ENCODE data around the gene RAB7B. TPM values are rescaled to one million over a fixed set of nuclear protein-coding genes. Genes with fewer than 3 reads are reported as not detected.
"Not testable (repeated sequence)": the region's sequence is repeated elsewhere in the genome, so short reads cannot be mapped to it uniquely, and the experiment has no call there.

The RAB7B gene
- total RNA-seq, 1 donor from 2014 or later, result 5.1 TPM

GRCh38 chr1:206002160-206002559, 1.0 kb downstream of the RAB7B start:
- DNase-seq (ENCODE audit: low spot score) (peak; percentile 38), ATAC-seq (no peak)
- intact Hi-C loops (cut with DNase I), result no loop called here

GRCh38 chr1:206001476-206001888, 1.7 kb downstream of the RAB7B start:
- ATAC-seq, result peak; percentile 78
- peak; percentile 58 for DNase-seq (ENCODE audit: low spot score)
- intact Hi-C loops (cut with DNase I), result no loop called here

GRCh38 chr1:206000641-206001339, 2.4 kb downstream of the RAB7B start:
- peak; percentile 38 for DNase-seq (ENCODE audit: low spot score)
- intact Hi-C loops (cut with DNase I), result no loop called here
- ATAC-seq, result no peak

- ATAC-seq (no peak), DNase-seq (ENCODE audit: low spot score) (peak; percentile 40)
- intact Hi-C loops (cut with DNase I), result no loop called here
These were observed 4.5 kb downstream of the RAB7B start for GRCh38 chr1:205998457-205999241.

DNA sequence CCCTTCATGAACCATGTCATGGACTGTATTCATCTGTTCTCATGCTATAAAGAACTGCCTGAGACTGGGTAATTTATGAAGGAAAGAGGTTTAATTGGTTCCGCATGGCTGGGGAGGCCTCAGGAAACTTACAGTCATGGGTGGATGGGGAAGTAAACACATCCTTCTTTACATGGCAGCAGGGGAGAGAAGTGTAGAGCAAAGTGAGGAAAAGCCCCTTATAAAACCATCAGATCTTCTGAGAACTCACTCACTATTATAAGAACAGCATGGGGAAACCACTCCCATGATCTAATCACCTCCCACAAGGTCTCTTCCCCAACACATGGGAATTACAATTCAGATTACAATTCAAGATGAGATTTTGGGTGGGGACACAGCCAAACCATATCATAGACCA, 6.6 kb downstream of the RAB7B start:
- intact Hi-C loops (cut with DNase I); DNase-seq (ENCODE audit: low spot score); ATAC-seq: not testable (repeated sequence)

- intact Hi-C loops (cut with DNase I), result no loop called here
- peak; percentile 81 for DNase-seq (ENCODE audit: low spot score)
- peak; percentile 83 for ATAC-seq
These were observed 8.8 kb downstream of the RAB7B start for GRCh38 chr1:205994346-205994745.

DNA sequence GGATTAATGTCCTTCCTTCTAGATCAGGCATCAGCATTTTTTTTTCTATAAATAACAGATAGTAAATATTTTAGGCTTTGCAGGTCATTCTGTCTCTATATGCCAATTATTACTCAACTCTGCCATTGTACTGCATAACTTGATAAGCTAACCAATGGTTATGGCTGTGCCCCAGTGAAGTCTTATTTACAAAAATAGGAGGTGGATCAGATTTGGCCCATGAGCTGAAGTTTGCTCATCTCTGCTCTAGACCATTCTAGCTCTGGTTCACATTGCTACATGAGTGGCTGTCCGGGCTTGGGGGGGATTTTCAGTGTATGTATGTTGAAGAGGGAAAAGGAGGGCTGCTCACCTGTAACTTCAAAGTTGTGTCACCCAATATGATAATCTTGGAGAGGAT, 10.1 kb downstream of the RAB7B start:
- no peak for ATAC-seq

GRCh38 chr1:205992218-205992882, 10.8 kb downstream of the RAB7B start:
- DNase-seq (ENCODE audit: low spot score) (no peak), ATAC-seq (no peak)
- intact Hi-C loops (cut with DNase I), result no loop called here

More for the DNA sequence above, 10.1 kb downstream of the RAB7B start:
- peak; percentile 9 for DNase-seq (ENCODE audit: low spot score)
- intact Hi-C loops (cut with DNase I), result no loop called here

GRCh38 chr1:205991237-205991636, 12.0 kb downstream of the RAB7B start:
- intact Hi-C loops (cut with DNase I), result no loop called here
- DNase-seq (ENCODE audit: low spot score) (no peak), ATAC-seq (no peak)

DNA sequence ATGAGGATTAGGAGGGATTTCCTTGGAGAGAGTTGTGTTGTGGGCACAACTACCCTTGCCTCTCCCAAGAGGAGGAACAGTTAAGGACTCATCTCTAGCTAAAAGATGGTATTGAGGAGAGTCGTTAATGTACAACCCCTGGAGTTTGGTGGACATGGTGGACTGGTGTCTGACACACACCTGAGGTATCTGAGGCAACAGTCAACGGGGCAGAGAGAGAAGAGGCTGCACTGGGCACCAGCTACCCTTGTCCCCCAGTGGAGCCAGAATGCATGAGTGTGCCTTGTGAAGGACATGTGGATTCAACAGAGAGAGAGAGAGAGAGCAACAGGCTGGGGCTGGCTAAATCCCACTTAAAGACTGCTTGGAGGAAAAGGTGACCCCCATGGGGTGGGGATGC, 13.0 kb downstream of the RAB7B start:
- ATAC-seq (no peak), DNase-seq (ENCODE audit: low spot score) (no peak)
- intact Hi-C loops (cut with DNase I), result no loop called here

DNA sequence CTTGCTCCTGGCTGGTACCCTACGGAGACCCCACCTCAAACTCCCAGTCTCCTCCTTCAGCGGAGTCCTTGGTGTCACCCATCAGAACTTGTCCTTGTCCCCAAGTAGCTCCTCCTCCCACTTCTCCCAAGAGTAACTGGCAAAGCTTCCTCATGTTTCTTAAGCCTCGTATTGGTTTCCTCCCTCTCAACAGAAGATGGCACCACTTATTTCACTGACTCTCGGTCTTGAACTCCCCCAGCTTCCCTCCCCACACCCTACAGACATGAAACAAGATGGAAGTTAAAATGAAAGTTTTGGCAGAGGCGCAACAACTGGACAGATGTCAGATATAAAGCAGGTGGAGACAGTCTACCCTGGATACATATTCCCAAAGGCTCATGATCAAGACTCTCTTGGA, 13.4 kb downstream of the RAB7B start:
- intact Hi-C loops (cut with DNase I), result no loop called here
- no peak for ATAC-seq
- DNase-seq (ENCODE audit: low spot score), result no peak

- intact Hi-C loops (cut with DNase I), result no loop called here
- DNase-seq (ENCODE audit: low spot score) (no peak), ATAC-seq (no peak)
These were observed 14.6 kb downstream of the RAB7B start for GRCh38 chr1:205988585-205988995.

DNA sequence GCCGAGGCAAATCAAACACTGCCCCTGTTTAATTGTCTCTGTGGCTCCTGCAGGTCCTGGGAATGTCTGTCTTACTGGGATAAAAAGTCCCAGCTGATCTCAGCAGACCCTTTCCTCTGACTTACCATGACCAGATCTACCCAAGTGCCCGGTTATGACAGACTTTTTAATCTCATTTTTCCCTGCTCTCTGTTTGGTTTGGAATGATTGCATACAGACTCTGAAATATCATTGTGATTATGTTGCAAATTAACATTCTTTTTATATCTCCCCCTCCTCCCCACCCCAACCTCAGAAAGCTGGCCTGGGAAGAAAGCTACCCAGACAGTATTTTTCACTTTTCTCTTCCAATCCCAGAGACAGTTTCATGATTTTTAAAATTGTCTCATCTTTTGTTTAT, 16.3 kb downstream of the RAB7B start:
- ATAC-seq (no peak), DNase-seq (ENCODE audit: low spot score) (no peak)
- intact Hi-C loops (cut with DNase I), result no loop called here

DNA sequence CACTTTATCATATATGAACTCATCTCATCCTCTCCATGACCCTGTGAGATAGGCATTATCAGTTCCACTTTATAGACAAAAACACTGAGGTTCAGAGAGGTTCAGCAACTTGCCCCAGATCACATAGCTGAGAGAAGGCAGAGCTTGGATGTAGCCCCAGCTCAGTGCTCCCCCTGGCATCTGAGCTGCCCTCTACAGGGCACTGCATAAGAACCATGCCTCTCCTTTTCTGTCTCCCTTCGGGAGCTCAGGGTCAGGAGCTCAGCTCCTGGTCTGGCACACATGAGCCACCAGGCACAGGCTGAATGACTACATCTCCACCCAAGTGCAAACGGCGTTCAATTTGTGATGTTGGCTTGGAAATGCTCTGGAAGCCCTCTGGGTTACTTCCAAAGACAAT, 16.9 kb downstream of the RAB7B start:
- ATAC-seq (no peak), DNase-seq (ENCODE audit: low spot score) (no peak)
- intact Hi-C loops (cut with DNase I), result no loop called here

DNA sequence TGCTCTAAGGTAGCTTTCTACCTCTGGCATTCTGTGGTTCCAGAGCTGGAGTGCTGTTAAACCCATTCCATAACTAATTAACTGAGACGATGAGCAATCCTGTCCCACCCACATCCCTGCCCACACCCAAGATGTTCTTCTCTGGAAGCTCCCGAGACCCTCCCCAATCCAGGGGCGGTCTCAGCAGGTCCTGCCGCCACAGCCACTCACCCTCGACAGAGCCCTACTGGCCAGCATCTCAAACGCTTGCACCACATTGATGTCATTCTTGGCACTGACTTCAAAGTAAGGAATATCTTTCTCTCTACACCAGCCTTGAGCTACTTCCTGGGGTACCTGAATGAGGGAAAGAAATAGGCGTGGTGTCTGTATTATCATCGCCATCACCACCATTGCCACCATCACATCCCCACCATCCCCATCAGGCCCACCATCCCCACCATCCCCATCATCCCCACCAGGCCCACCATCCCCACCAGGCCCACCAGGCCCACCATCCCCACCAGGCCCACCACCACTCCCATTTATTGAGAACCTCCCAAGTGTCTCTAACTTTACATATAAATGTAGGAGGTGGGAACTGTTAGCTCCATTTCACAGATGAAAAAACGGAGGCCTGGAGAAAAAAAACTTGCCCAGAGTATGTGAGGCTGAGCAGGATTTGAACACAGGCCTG, 17.7 kb downstream of the RAB7B start:
- intact Hi-C loops (cut with DNase I), result no loop called here
- ATAC-seq, result no peak
- no peak for DNase-seq (ENCODE audit: low spot score)

DNA sequence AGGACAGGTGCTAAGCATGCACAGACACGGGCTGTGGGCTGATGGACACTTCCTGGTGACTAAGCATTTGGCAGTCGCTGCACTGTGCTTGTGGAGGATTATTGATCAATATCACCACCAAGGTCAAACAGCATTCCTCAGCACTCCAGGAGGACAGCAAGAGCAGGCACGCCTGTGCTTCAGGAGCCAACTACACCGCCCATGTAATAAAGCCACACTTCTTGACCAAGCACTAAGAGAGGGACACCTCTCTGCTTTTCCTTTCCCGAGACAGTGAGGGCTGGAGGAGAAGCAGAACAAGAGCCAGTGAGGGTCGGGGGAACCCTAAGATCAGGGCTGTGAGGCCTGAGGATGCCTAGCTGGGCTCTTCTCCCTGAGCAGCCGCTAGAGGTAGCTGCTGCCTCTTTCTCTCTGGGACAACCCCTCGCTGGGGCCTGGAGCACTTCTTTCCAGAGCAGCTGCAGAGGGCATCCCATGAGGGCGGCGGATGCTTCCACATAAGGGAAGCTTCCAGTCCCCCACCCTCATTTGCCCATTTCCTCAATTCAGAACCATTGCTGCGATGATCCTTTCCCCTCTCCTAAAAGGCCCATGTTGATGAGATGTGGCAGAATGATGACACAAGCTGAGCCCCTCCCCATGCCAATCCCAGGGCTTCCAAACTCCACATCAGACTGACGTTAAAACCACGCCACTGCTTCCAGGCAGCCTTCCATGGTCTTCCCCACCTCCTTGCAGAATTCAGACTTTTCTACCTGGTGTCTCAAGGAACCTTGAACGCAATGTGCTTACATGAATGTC, 19.1 kb downstream of the RAB7B start:
- peak; percentile 80 for DNase-seq (ENCODE audit: low spot score)
- intact Hi-C loops (cut with DNase I), result loop anchor here (2.0 kb wide), 2 partner anchors 53 to 117 kb away; no protein-coding TSS in a partner anchor

DNA sequence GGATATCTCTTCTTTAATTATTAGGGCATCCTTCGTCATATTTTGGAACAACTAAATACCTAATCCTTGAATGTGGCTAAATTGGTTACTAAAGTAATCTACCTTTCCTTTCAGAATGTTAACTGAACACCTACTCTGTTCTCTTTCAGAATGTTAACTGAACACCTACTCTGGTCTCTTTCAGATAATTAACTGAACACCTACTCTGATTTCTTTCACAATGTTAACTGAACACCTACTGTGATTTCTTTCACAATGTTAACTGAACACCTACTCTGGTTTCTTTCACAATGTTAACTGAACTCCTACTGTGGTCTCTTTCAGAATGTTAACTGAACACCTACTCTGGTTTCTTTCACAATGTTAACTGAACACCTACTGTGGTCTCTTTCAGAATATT, 21.9 kb downstream of the RAB7B start:
- intact Hi-C loops (cut with DNase I), result no loop called here
- ATAC-seq (no peak), DNase-seq (ENCODE audit: low spot score) (no peak)

More for the DNA sequence above, 19.1 kb downstream of the RAB7B start:
- ATAC-seq, result peak; percentile 91

DNA sequence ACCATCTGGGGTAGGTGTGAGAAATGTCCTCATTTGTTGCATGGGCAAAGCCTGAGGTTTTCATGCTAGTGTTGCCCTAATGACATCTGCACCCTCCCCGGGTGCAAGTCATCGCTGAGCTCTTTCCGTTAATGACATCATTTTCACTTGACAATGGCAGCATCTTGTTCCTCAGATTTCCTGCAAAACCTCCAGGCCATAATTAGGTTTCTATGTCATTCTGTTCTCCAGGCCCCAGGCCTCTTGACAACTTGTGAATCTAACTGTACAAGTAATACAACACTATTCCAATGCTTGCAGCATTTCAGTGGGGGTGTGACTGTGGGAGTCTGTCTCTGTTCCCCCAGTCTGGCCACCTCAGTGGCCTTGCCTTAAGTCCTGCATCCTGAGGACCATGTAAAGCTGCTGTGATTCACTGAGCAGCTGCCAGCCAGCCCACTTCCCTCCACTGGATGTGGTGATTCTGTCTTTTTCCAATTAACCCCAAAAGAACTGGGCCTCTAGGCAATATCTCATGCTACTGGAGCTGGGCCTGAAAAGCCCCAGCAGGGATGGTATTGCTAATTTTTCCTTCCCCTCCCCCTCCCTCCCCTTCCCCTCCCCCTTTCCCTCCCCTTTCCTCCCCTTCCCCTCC, 22.8 kb downstream of the RAB7B start:
- intact Hi-C loops (cut with DNase I), result no loop called here
- ATAC-seq (no peak), DNase-seq (ENCODE audit: low spot score) (no peak)

Data from sciatic nerve (tissue), 2 donors.